MM.1S (cell line): Measurements from ENCODE around the gene CARHSP1.

ENCODE experiments used
- DNase-seq: peaks from one replicate; pipeline ENCODE4 v3.0.0-alpha.2; 2015
- H2AFZ ChIP-seq: fragments of 300-600 bp; sonication (generic); 2 replicates; pipeline ENCODE4 v1.6.0; 2016; ENCODE audit warnings: antibody characterized with exemption, low read length
- H3F3A ChIP-seq: fragments of 300-600 bp; sonication (generic); 2 replicates; pipeline ENCODE4 v1.6.1; 2016; ENCODE audit warnings: mild to moderate bottlenecking, antibody characterized with exemption, low read length, moderate library complexity, mixed read lengths; ENCODE audit not compliant: insufficient read depth
- H3K27ac ChIP-seq: fragments of 300-600 bp; sonication (generic); 2 replicates; pipeline ENCODE4 v1.5.1; 2016; ENCODE audit warnings: mild to moderate bottlenecking, low read length
- H3K27me3 ChIP-seq: fragments of 300-600 bp; sonication (generic); replicated peaks from 2 replicates; pipeline ENCODE4 v1.6.0; 2016; ENCODE audit warnings: low read length; ENCODE audit not compliant: insufficient read depth
- H3K36me3 ChIP-seq: fragments of 300-600 bp; sonication (generic); replicated peaks from 2 replicates; pipeline ENCODE4 v1.6.1; 2016; ENCODE audit warnings: mild to moderate bottlenecking, low read length, mixed read lengths; ENCODE audit not compliant: insufficient read depth
- H3K4me1 ChIP-seq: fragments of 300-600 bp; sonication (generic); 2 replicates; pipeline ENCODE4 v1.6.1; 2016; ENCODE audit warnings: low read length, mixed read lengths
- H3K4me2 ChIP-seq: fragments of 300-600 bp; sonication (generic); 2 replicates; pipeline ENCODE4 v1.6.0; 2016; ENCODE audit warnings: low read depth, low read length
- H3K4me3 ChIP-seq: fragments of 300-600 bp; sonication (generic); 2 replicates; pipeline ENCODE4 v1.5.1; 2016; ENCODE audit warnings: low read length, mixed read lengths
- H3K79me2 ChIP-seq: fragments of 300-600 bp; sonication (generic); 2 replicates; pipeline ENCODE4 v1.6.1; 2016; ENCODE audit warnings: mixed run types, low read length, mixed read lengths
- H3K9ac ChIP-seq: fragments of 300-600 bp; sonication (generic); 2 replicates; pipeline ENCODE4 v1.6.1; 2016; ENCODE audit warnings: low read length, mixed read lengths
- H3K9me2 ChIP-seq: fragments of 300-600 bp; sonication (generic); replicated peaks from 2 replicates; pipeline ENCODE4 v1.6.1; 2016; ENCODE audit warnings: mild to moderate bottlenecking, low read length, mixed read lengths; ENCODE audit not compliant: insufficient read depth
- H3K9me3 ChIP-seq: fragments of 300-600 bp; sonication (generic); replicated peaks from 2 replicates; pipeline ENCODE4 v1.6.1; 2016; ENCODE audit warnings: mild to moderate bottlenecking, low read length, mixed read lengths; ENCODE audit not compliant: insufficient read depth
- H4K20me1 ChIP-seq: fragments of 300-600 bp; sonication (generic); 2 replicates; pipeline ENCODE4 v1.6.1; 2016; ENCODE audit warnings: mild to moderate bottlenecking, low read length, moderate library complexity, mixed read lengths; ENCODE audit not compliant: insufficient read depth
- CTCF ChIP-seq: fragments of 300-600 bp; sonication (generic); IDR thresholded peaks from 2 replicates; pipeline ENCODE4 v1.5.1; 2016; ENCODE audit warnings: antibody characterized with exemption, low read length, mixed read lengths
- EZH2 ChIP-seq: fragments of 300-600 bp; sonication (generic); optimal IDR thresholded peaks from 2 replicates; pipeline ENCODE3; 2017; ENCODE audit warnings: low read depth, mild to moderate bottlenecking, antibody characterized with exemption, low read length, mixed read lengths
- EZH2phosphoT487 ChIP-seq: fragments of 300-600 bp; sonication (generic); IDR thresholded peaks from 2 replicates; pipeline ENCODE4 v1.6.1; 2018; ENCODE audit warnings: antibody characterized with exemption, low read length

CARHSP1 gene

GRCh38 chr16:8831450-8831849 lies 37.4 kb downstream of the CARHSP1 start:
- no peak overlapping the region for H3K9ac ChIP-seq

GRCh38 chr16:8828541-8829165 lies 40.2 kb downstream of the CARHSP1 start:
- H3K9me3 ChIP-seq: no peaks in the 10 kb centered on the region
- H2AFZ ChIP-seq: no peak overlapping the region
- H3K4me2 ChIP-seq: no peak overlapping the region
- no peaks in the 10 kb centered on the region for H3K27me3 ChIP-seq
- no peak overlapping the region for H3K4me3 ChIP-seq
- H3K79me2 ChIP-seq: peaks cover 49% of the 10 kb centered on the region
- H3K4me1 ChIP-seq: no peaks in the 10 kb centered on the region
- H3K9me2 ChIP-seq: no peaks in the 10 kb centered on the region
- H4K20me1 ChIP-seq: no peaks in the 10 kb centered on the region
- H3K27ac ChIP-seq: no peak overlapping the region
- DNase-seq: no peak
- H3K9ac ChIP-seq: no peak overlapping the region
- H3K36me3 ChIP-seq: peaks cover 12% of the 10 kb centered on the region
- no peaks in the 10 kb centered on the region for H3F3A ChIP-seq
- TF ChIP-seq CTCF (no peak), EZH2phosphoT487 (no peak), EZH2 (no peak)

More at GRCh38 chr16:8831450-8831849, 37.4 kb downstream of the CARHSP1 start:
- Histone ChIP-seq H3K27me3 (no peaks in the 10 kb centered on the region), H3K36me3 (peaks cover 12% of the 10 kb centered on the region), H3F3A (no peaks in the 10 kb centered on the region), H3K9me2 (no peaks in the 10 kb centered on the region), H4K20me1 (no peaks in the 10 kb centered on the region), H2AFZ (no peak overlapping the region), H3K4me2 (no peak overlapping the region), H3K9me3 (no peaks in the 10 kb centered on the region), H3K4me1 (no peaks in the 10 kb centered on the region), H3K27ac (no peak overlapping the region), H3K79me2 (peaks cover 52% of the 10 kb centered on the region), H3K4me3 (no peak overlapping the region)
- TF ChIP-seq CTCF (no peak), EZH2 (no peak), EZH2phosphoT487 (no peak)
- no peak for DNase-seq

GRCh38 chr16:8826278-8826879 lies 42.4 kb downstream of the CARHSP1 start:
- DNase-seq: no peak
- Histone ChIP-seq H3K9me2 (no peaks in the 10 kb centered on the region), H3K4me3 (no peak overlapping the region), H3K9me3 (no peaks in the 10 kb centered on the region), H3F3A (no peaks in the 10 kb centered on the region), H2AFZ (no peak overlapping the region), H3K36me3 (peaks cover 12% of the 10 kb centered on the region; the same call in 1 of the 2 replicates), H3K27me3 (no peaks in the 10 kb centered on the region), H3K4me1 (no peaks in the 10 kb centered on the region), H3K9ac (no peak overlapping the region), H4K20me1 (no peaks in the 10 kb centered on the region; the same call in 1 of the 2 replicates), H3K4me2 (no peak overlapping the region), H3K27ac (no peak overlapping the region), H3K79me2 (peaks cover 40% of the 10 kb centered on the region)
- TF ChIP-seq CTCF: no peak
- no peak for TF ChIP-seq EZH2phosphoT487
- TF ChIP-seq EZH2: no peak
